Esophagus muscularis mucosa (tissue), 4 donors: Measurements from ENCODE around the gene CPXM1. TPM values are rescaled to one million over a fixed set of nuclear protein-coding genes. Genes with fewer than 3 reads are reported as not detected.

Experiments
- DNase-seq: peaks from one replicate; pipeline ENCODE4 v3.0.0-alpha.2; 2017; ENCODE audit errors: extremely low spot score
- H3K27ac ChIP-seq, 4 donors: fragments of 200-600 bp; sonication (generic); replicated peaks in 1 of 4; 1 replicate in 3 of 4; 2 replicates in 1 of 4; pipeline ENCODE4 v1.5.1; 2016 to 2019; ENCODE audit warnings: mild to moderate bottlenecking in 1 of 4
- H3K27me3 ChIP-seq, 4 donors: fragments of 200-600 bp; sonication (generic); one replicate each; pipeline versions ENCODE4 v1.5.1 to v1.6.0; 2016 to 2019
- H3K36me3 ChIP-seq, 4 donors: fragments of 200-600 bp; sonication (generic); one replicate each; pipeline ENCODE4 v1.5.1; 2016 to 2019
- H3K4me1 ChIP-seq, 4 donors: fragments of 200-600 bp; sonication (generic); one replicate each; pipeline ENCODE4 v1.5.1; 2016 to 2019
- H3K4me3 ChIP-seq, 4 donors: fragments of 200-600 bp; sonication (generic); 1 replicate in 2 of 4; 2 replicates in 2 of 4; pipeline ENCODE4 v1.5.1; 2016 to 2019; ENCODE audit warnings: mild to moderate bottlenecking in 4 of 4, moderate library complexity in 1 of 4
- H3K9me3 ChIP-seq, 4 donors: fragments of 200-600 bp; sonication (generic); 1 replicate in 3 of 4; 2 replicates in 1 of 4; pipeline ENCODE4 v1.5.1; 2016 to 2019
- CTCF ChIP-seq, 3 experiments: fragments of 200-600 bp in 2 of 3; fragments of 450-650 bp in 1 of 3; sonication (generic) in 2 of 3; IDR thresholded peaks; one replicate each; pipeline ENCODE4 v1.5.1; 2017 to 2019; ENCODE audit warnings: antibody characterized with exemption in 3 of 3, mild to moderate bottlenecking in 2 of 3, moderate library complexity in 1 of 3
- EP300 ChIP-seq: sonication (generic); formaldehyde crosslinking; IDR thresholded peaks from one replicate; pipeline ENCODE4 v1.6.1; 2017; ENCODE audit warnings: antibody characterized with exemption
- POLR2A ChIP-seq: fragments of 450-650 bp; IDR thresholded peaks from one replicate; pipeline ENCODE4 v1.6.1; 2017; ENCODE audit warnings: antibody characterized with exemption, moderate library complexity, mild to moderate bottlenecking, low read depth
- POLR2AphosphoS5 ChIP-seq, 2 donors: sonication (generic); formaldehyde crosslinking; IDR thresholded peaks; one replicate each; pipeline ENCODE4 v1.6.1; 2017; ENCODE audit warnings: antibody characterized with exemption in 2 of 2
- WGBS: methylation state at CpG from one replicate; pipeline ENCODE4 v1.1.5; 2018; 5-methylcytosine and 5-hydroxymethylcytosine counted together
- intact Hi-C: fragments of 100-400 bp; cut with DNase I; formaldehyde crosslinking; loops from one replicate; pipeline ENCODE4 v1.15.1; 2023
- total RNA-seq, 4 donors: library from RNA; depleted of rRNA; stranded (reverse); fragments of >200 nt; gene quantifications; one replicate each; pipeline versions ENCODE4 v1.1.0 to v1.2.1, GENCODE V29; 2016

The CPXM1 gene
- total RNA-seq, 4 donors from 2014 or later: 0.17 to 1.3 (median 0.45) TPM; not detected in 1

GRCh38 chr20:2845607-2846006 lies 45.2 kb upstream of the CPXM1 start:
- 82% methylated on average over 2 of the region's 2 CpGs for WGBS
- TF ChIP-seq EP300 (no peak), POLR2A (no peak), CTCF (IDR thresholded peaks at IDR 0.05) (no peak), POLR2AphosphoS5 (IDR thresholded peaks at IDR 0.05) (no peak)
- DNase-seq: no peak
- Histone ChIP-seq H3K4me3 (no peak overlapping the region), H3K4me1 (peaks cover 10 to 17% (median 12%) of the 10 kb centered on the region in 4 donors), H3K27ac (no peak overlapping the region), H3K27me3 (no peaks in the 10 kb centered on the region), H3K9me3 (no peaks in the 10 kb centered on the region), H3K36me3 (peaks cover 0 to 20% (median 5%) of the 10 kb centered on the region in 4 donors)
- intact Hi-C loops: loop anchor here (10.0 kb wide), 1 partner anchor 151 kb away; the partner anchor contains the start of gene EBF4

- TF ChIP-seq POLR2A (no peak), POLR2AphosphoS5 (IDR thresholded peaks at IDR 0.05) (no peak), CTCF (IDR thresholded peaks at IDR 0.05) (no peak), EP300 (no peak)
- H3K4me3 ChIP-seq: peak overlapping the region; percentile 84 to 96 (median 93)
- H3K9me3 ChIP-seq: no peaks in the 10 kb centered on the region
- H3K36me3 ChIP-seq: peaks cover 0 to 26% (median 18%) of the 10 kb centered on the region in 4 donors
- DNase-seq: peak; percentile 96
- WGBS: 15% methylated on average over 4 of the region's 33 CpGs
- intact Hi-C loops: loop anchor here (2.0 to 10.0 kb wide), 2 partner anchors 32 to 146 kb away; partner anchors contain the start of genes EBF4 and PTPRA
- no peaks in the 10 kb centered on the region for H3K27me3 ChIP-seq
- H3K27ac ChIP-seq: peak overlapping the region; percentile 89 to 94 (median 91)
- H3K4me1 ChIP-seq: peaks cover 15 to 32% (median 25%) of the 10 kb centered on the region in 4 donors
These were observed 40.6 kb upstream of the CPXM1 start for GRCh38 chr20:2840967-2841531.

- H3K9me3 ChIP-seq: no peaks in the 10 kb centered on the region
- no peak for TF ChIP-seq EP300
- peak; percentile 79 to 88 for TF ChIP-seq POLR2AphosphoS5 (IDR thresholded peaks at IDR 0.05)
- no peaks in the 10 kb centered on the region for H3K27me3 ChIP-seq
- H3K36me3 ChIP-seq: peaks cover 0 to 30% (median 20%) of the 10 kb centered on the region in 4 donors
- H3K4me1 ChIP-seq: peaks cover 15 to 32% (median 25%) of the 10 kb centered on the region in 4 donors
- peak within 1 kb of the TSS; percentile 89 to 94 (median 91) for H3K27ac ChIP-seq
- DNase-seq: peak; percentile 96
- WGBS: 0% methylated on average over 14 of the region's 98 CpGs
- H3K4me3 ChIP-seq: peak within 1 kb of the TSS; percentile 84 to 96 (median 93)
- intact Hi-C loops: loop anchor here (2.0 to 10.0 kb wide), 2 partner anchors 32 to 146 kb away; partner anchors contain the start of genes EBF4 and PTPRA
These were observed 39.9 kb upstream of the CPXM1 start, which contains the start of the genes PCED1A and VPS16 for GRCh38 chr20:2840138-2840966. Gene PCED1A (minus strand): TSS chr20:2840655. CDS start chr20:2839912, 743 bp downstream. Gene VPS16 (plus strand): TSS chr20:2840745. CDS start chr20:2840775, 30 bp downstream.

- Histone ChIP-seq H3K27me3 (no peaks in the 10 kb centered on the region), H3K4me3 (peak overlapping the region; percentile 84 to 96 (median 93)), H3K27ac (peak overlapping the region; percentile 89 to 94 (median 91)), H3K36me3 (peaks cover 0 to 34% (median 22%) of the 10 kb centered on the region in 4 donors), H3K9me3 (no peaks in the 10 kb centered on the region), H3K4me1 (peaks cover 15 to 32% (median 25%) of the 10 kb centered on the region in 4 donors)
- TF ChIP-seq POLR2AphosphoS5 (IDR thresholded peaks at IDR 0.05): no peak
- no peak for DNase-seq
- intact Hi-C loops: loop anchor here (2.0 to 10.0 kb wide), 2 partner anchors 33 to 145 kb away; partner anchors contain the start of genes EBF4 and PTPRA
- 87% methylated on average over 11 of the region's 21 CpGs for WGBS
These were observed 39.3 kb upstream of the CPXM1 start for GRCh38 chr20:2839732-2840137.

- Histone ChIP-seq H3K4me1 (peaks cover 15 to 32% (median 25%) of the 10 kb centered on the region in 4 donors), H3K9me3 (no peaks in the 10 kb centered on the region), H3K27me3 (no peaks in the 10 kb centered on the region), H3K4me3 (no peak overlapping the region), H3K27ac (no peak overlapping the region), H3K36me3 (peaks cover 0 to 30% (median 22%) of the 10 kb centered on the region in 4 donors)
- no peak for TF ChIP-seq EP300
- no peak for TF ChIP-seq POLR2AphosphoS5 (IDR thresholded peaks at IDR 0.05)
- TF ChIP-seq POLR2A: no peak
- no peak for TF ChIP-seq CTCF (IDR thresholded peaks at IDR 0.05)
- no peak for DNase-seq
- intact Hi-C loops: no loop called here
- 92% methylated on average over 9 of the region's 15 CpGs for WGBS
These were observed 38.6 kb upstream of the CPXM1 start for GRCh38 chr20:2838847-2839671.
